ENCODE data around the gene KCNJ2.

The KCNJ2 gene

GRCh38 chr17:70208080-70208794 lies 38.9 kb downstream of the KCNJ2 start:
- Histone ChIP-seq H3K27ac (peak overlapping the region; percentile 91), H3K4me3 (ENCODE audit: low read depth in 1 of 2, low read length in 1 of 2) (no peak overlapping the region), H3K4me1 (ENCODE audit: control insufficient read depth in 1 of 2, insufficient read depth in 1 of 2, low read depth in 1 of 2, low read length in 1 of 2) (peaks cover 51 to 52% of the 10 kb centered on the region in 2 experiments), H3K27me3 (no peaks in the 10 kb centered on the region), H3K36me3 (no peaks in the 10 kb centered on the region), H3K9me3 (no peaks in the 10 kb centered on the region)
- TF ChIP-seq, protein P1, sequence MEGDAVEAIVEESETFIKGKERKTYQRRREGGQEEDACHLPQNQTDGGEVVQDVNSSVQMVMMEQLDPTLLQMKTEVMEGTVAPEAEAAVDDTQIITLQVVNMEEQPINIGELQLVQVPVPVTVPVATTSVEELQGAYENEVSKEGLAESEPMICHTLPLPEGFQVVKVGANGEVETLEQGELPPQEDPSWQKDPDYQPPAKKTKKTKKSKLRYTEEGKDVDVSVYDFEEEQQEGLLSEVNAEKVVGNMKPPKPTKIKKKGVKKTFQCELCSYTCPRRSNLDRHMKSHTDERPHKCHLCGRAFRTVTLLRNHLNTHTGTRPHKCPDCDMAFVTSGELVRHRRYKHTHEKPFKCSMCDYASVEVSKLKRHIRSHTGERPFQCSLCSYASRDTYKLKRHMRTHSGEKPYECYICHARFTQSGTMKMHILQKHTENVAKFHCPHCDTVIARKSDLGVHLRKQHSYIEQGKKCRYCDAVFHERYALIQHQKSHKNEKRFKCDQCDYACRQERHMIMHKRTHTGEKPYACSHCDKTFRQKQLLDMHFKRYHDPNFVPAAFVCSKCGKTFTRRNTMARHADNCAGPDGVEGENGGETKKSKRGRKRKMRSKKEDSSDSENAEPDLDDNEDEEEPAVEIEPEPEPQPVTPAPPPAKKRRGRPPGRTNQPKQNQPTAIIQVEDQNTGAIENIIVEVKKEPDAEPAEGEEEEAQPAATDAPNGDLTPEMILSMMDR (IDR thresholded peaks at IDR 0.05) = no peak

DNA sequence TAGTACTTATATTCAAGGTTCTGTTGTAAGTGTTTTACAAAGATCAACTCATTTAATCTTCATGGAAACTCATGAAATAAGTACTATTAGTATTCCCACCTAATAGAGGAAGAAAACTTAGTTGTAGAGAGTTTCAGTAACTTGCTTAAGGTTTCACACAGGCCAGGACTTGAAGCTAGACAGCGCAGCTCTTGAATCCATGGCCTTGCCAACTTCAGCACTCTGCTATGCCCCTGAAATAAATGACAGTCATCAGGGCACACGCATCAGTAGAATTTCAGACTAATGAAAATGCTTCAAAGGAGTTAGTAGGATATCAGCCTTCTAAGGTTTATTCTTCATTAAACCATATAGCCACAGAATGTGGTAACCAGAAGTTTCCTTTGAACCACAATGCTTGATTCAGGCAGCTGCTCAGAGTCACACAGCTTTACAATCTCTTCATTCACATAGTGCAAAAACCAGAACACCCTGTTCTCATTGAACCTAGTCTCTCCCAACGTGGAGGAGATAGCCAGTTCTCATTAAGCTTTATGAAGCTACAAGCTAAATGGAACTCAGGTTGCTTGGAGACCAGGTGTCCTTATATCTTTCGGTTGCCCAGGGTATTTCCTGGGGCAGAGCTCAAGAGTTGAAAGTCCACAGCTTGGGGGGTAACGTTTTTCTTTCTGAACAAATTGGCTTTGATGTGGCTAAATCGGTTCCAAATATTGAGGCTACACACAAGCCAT lies 39.7 kb downstream of the KCNJ2 start:
- TF ChIP-seq, protein P1 (IDR thresholded peaks at IDR 0.05) = no peak

DNA sequence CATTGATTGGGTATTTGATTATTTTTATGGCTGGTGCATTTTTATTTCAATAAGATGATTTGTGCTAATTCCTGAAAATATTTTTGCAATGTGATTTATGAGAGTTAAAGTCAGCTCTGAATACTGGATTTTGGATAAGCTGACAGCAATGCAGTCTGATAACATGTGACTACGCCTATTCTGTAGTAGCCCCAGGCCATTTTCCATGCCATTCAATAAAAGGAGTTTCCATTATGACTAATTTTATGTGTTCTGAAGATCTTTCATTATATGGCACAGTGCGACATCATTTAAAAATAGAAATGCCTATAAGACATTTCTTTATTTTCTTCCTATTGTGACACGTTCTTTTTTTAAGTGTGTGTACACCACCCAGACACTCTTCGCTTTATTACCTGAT lies 46.3 kb downstream of the KCNJ2 start:
- no peak overlapping the region for H3K4me3 ChIP-seq (ENCODE audit: low read depth in 1 of 2, low read length in 1 of 2)
- peaks cover 0 to 3% of the 10 kb centered on the region in 2 experiments for H3K4me1 ChIP-seq (ENCODE audit: control insufficient read depth in 1 of 2, insufficient read depth in 1 of 2, low read depth in 1 of 2, low read length in 1 of 2)
- no peaks in the 10 kb centered on the region for H3K27me3 ChIP-seq
- no peak overlapping the region for H3K27ac ChIP-seq
- no peaks in the 10 kb centered on the region for H3K9me3 ChIP-seq
- TF ChIP-seq, protein P1 (IDR thresholded peaks at IDR 0.05) = no peak
- H3K36me3 ChIP-seq = no peaks in the 10 kb centered on the region

More for the DNA sequence above, 39.7 kb downstream of the KCNJ2 start:
- H3K4me1 ChIP-seq (ENCODE audit: control insufficient read depth in 1 of 2, insufficient read depth in 1 of 2, low read depth in 1 of 2, low read length in 1 of 2) = peaks cover 44 to 45% of the 10 kb centered on the region in 2 experiments
- H3K4me3 ChIP-seq (ENCODE audit: low read depth in 1 of 2, low read length in 1 of 2) = no peak overlapping the region
- no peaks in the 10 kb centered on the region for H3K36me3 ChIP-seq
- no peaks in the 10 kb centered on the region for H3K27me3 ChIP-seq
- H3K9me3 ChIP-seq = no peaks in the 10 kb centered on the region
- H3K27ac ChIP-seq = peak overlapping the region; percentile 11

DNA sequence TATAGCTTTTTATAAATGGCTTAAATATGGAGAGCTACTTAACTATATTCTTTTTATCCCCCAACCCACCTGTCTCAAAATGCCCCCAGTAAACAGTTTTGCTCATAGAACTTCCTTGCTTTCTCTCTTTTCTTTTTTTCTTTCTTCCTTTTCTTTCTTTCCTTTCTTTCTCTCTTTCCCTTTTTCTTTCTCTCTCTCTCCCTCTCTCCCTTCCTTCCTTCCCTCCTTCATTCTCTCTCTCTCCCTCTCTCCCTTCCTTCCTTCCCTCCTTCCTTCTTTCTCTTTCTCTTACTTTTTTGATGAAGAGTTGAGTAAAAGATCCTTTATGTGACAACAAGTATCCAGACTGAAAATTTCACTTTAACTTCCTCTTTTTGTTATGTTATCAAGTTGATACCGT lies 48.2 kb downstream of the KCNJ2 start:
- no peak overlapping the region for H3K27ac ChIP-seq
- no peaks in the 10 kb centered on the region for H3K9me3 ChIP-seq
- TF ChIP-seq, protein P1 (IDR thresholded peaks at IDR 0.05) = no peak

DNA sequence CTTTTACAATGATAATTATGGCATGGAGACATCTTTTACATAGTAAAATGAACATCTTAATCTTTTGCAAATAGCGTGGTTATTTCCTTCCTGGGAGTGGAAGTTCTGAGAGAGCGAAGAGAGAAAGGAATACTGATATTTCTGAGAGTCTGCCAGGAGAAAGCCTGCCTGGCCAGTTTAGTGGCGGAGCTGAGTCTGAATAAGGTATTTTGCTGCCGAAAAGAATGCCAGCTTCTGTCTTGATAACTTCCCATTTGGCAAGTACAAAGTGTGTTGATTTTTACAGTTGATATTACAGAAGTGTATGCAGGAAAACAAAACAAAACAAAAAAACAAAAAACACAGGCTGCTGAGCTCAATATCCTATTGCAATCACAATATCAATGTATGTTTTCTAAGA lies 55.9 kb downstream of the KCNJ2 start:
- no peaks in the 10 kb centered on the region for H3K9me3 ChIP-seq
- TF ChIP-seq, protein P1 (IDR thresholded peaks at IDR 0.05) = no peak

More for the DNA sequence above, 48.2 kb downstream of the KCNJ2 start:
- no peak overlapping the region for H3K4me3 ChIP-seq (ENCODE audit: low read depth in 1 of 2, low read length in 1 of 2)
- H3K4me1 ChIP-seq (ENCODE audit: control insufficient read depth in 1 of 2, insufficient read depth in 1 of 2, low read depth in 1 of 2, low read length in 1 of 2) = peaks cover 0 to 3% of the 10 kb centered on the region in 2 experiments
- no peaks in the 10 kb centered on the region for H3K27me3 ChIP-seq
- H3K36me3 ChIP-seq = no peaks in the 10 kb centered on the region

More for the DNA sequence above, 55.9 kb downstream of the KCNJ2 start:
- no peak overlapping the region for H3K27ac ChIP-seq
- no peak overlapping the region for H3K4me3 ChIP-seq (ENCODE audit: low read depth in 1 of 2, low read length in 1 of 2)
- H3K27me3 ChIP-seq = no peaks in the 10 kb centered on the region
- H3K36me3 ChIP-seq = no peaks in the 10 kb centered on the region
- no peaks in the 10 kb centered on the region for H3K4me1 ChIP-seq (ENCODE audit: control insufficient read depth in 1 of 2, insufficient read depth in 1 of 2, low read depth in 1 of 2, low read length in 1 of 2)
